MG63 (cell line): ENCODE measurements around the gene TMEM150A. TPM values are rescaled to one million over a fixed set of nuclear protein-coding genes. Genes with fewer than 3 reads are reported as not detected.
"Not testable (repeated sequence)": the region's sequence is repeated elsewhere in the genome, so short reads cannot be mapped to it uniquely, and the experiment has no call there.

Experiments
- DNase-seq: peaks from one replicate; pipeline ENCODE4 v3.0.0-alpha.2; 2020
- H3K27me3 ChIP-seq: fragments of 250-450 bp; sonication (Bioruptor Pico); 2 replicates; pipeline ENCODE4 v1.5.1; 2020; ENCODE audit warnings: mild to moderate bottlenecking, moderate library complexity
- H3K36me3 ChIP-seq: fragments of 250-450 bp; sonication (Bioruptor Pico); 2 replicates; pipeline ENCODE4 v1.5.1; 2020; ENCODE audit warnings: mild to moderate bottlenecking, moderate library complexity
- H3K4me3 ChIP-seq: fragments of 250-450 bp; sonication (Bioruptor Pico); 2 replicates; pipeline ENCODE4 v1.5.1; 2020; ENCODE audit warnings: mild to moderate bottlenecking, moderate library complexity
- H3K9me3 ChIP-seq: fragments of 250-450 bp; sonication (Bioruptor Pico); 2 replicates; pipeline ENCODE4 v1.5.1; 2020; ENCODE audit warnings: mild to moderate bottlenecking, moderate library complexity
- total RNA-seq: library from RNA; depleted of rRNA; stranded (reverse); fragments of >200 nt; shearing (Covaris generic); gene quantifications from 2 replicates; pipeline ENCODE4 v1.2.3, GENCODE V29; 2014; ENCODE audit warnings: low replicate concordance; rRNA removed

Gene TMEM150A
- total RNA-seq, 1 experiment from 2014 or later, result 6.8 TPM

DNA sequence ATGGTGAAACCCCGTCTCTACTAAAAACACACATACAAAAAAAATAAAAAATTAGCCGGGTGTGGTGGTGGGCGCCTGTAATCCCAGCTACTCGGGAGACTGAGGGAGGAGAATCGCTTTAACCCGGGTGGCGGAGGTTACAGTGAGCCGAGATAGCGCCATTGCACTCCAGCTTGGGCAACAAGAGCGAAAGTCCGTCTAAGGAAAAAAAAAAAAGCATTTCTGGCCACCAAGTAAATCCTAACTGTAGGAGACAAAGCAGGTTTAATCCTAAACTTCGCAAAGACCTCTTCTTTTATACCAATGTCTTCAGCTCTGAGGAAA is 42.1 kb downstream of the TMEM150A start:
- H3K9me3 ChIP-seq, H3K27me3 ChIP-seq, DNase-seq: not testable (repeated sequence)
- H3K36me3 ChIP-seq, result peaks cover 24% of the 10 kb centered on the region
- H3K4me3 ChIP-seq, result peak overlapping the region; percentile 76

DNA sequence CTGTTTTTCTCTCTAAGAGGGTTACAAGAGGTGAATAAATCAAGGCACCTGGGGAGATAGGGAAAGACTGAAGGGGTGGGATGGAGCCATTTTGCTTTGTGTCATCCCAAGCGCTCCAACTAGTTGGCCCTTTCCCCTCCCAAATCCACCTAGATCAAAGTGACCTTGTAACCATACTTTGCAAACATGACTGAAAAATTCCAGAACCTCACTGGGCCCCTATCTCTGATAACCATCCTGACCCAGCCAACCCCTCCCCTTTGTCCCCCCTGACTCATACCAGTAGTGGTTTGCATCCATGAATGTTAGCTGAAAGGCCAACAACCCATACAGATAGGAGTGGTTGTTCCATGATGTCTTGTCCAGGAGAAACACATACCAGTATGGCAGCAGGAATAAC is 44.3 kb downstream of the TMEM150A start:
- peaks cover 37% of the 10 kb centered on the region for H3K36me3 ChIP-seq
- no peaks in the 10 kb centered on the region for H3K27me3 ChIP-seq
- no peak for DNase-seq
- no peak overlapping the region for H3K4me3 ChIP-seq
- H3K9me3 ChIP-seq, result no peaks in the 10 kb centered on the region

DNA sequence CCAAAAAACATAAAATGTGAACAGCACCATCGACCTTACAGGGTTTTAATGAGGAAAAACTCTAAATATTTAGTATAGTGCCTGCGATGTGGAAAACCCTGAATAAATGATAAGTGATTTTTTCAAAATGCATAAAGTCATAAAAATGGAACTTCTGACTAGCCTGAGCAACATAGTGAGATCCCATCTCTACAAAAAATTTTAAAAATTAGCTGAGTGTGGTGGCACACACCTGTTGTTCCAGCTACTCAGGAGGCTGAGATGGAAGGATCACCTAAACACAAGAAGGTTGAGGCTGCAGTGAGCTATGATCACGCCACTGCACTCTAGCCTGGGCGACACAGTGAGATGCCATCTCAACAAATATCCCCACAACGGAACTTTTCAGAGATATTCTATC is 45.4 kb downstream of the TMEM150A start:
- no peaks in the 10 kb centered on the region for H3K9me3 ChIP-seq
- DNase-seq, result no peak
- H3K36me3 ChIP-seq, result peaks cover 45% of the 10 kb centered on the region
- no peak overlapping the region for H3K4me3 ChIP-seq
- H3K27me3 ChIP-seq, result no peaks in the 10 kb centered on the region

DNA sequence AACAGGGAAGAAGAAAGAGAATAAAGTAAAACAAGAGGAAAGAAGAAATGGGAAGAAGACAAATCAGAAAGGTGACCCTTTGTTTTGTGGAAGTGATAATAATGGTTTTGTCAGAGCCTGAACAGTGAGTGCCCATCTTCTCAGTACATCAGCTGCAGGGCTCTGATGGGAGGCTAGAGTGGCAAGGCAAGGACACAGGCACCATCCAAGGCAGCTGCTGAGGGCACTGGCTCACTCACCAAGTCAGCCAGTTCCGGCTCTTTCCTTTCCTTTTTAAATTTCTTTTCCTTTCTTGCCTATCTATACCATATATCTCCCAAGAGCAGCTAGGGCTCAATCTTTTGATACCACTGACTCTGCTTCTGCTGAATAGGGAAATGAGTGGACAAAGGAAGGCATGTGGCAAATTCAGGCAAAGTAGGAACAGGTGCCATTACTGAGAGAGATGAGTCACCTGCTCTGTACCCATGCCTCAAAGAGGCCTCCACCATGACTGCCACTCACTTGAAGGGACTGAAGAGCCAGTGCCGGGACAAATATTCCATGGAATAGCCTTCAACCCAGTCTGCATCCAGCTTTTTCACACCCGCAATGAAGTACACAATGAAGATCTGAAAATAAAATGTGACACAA is 47.4 kb downstream of the TMEM150A start:
- Histone ChIP-seq H3K4me3 (no peak overlapping the region), H3K27me3 (no peaks in the 10 kb centered on the region), H3K9me3 (no peaks in the 10 kb centered on the region), H3K36me3 (peaks cover 65% of the 10 kb centered on the region)
- DNase-seq, result no peak

DNA sequence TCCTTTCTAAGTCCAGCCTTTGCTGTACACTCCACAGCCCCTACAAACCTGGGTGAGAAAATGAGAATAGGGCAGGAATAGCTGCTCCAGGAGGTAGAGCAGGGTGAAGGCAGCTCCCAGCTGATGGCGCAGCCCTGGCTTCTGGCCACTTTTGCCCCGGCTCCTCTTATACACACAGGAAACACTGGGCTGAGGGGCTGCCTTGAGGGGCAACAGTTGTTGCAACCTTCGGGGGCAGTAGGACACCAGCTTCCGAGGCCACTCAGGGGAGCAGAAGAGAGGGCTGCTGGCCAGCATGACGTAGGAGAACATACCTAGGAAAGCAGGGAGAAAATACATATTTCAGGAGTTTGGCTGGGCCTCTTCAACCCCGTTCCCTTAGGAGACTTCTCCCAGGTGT is 49.3 kb downstream of the TMEM150A start:
- no peaks in the 10 kb centered on the region for H3K9me3 ChIP-seq
- DNase-seq, result no peak
- H3K36me3 ChIP-seq, result peaks cover 59% of the 10 kb centered on the region
- H3K27me3 ChIP-seq, result no peaks in the 10 kb centered on the region
- H3K4me3 ChIP-seq, result no peak overlapping the region

DNA sequence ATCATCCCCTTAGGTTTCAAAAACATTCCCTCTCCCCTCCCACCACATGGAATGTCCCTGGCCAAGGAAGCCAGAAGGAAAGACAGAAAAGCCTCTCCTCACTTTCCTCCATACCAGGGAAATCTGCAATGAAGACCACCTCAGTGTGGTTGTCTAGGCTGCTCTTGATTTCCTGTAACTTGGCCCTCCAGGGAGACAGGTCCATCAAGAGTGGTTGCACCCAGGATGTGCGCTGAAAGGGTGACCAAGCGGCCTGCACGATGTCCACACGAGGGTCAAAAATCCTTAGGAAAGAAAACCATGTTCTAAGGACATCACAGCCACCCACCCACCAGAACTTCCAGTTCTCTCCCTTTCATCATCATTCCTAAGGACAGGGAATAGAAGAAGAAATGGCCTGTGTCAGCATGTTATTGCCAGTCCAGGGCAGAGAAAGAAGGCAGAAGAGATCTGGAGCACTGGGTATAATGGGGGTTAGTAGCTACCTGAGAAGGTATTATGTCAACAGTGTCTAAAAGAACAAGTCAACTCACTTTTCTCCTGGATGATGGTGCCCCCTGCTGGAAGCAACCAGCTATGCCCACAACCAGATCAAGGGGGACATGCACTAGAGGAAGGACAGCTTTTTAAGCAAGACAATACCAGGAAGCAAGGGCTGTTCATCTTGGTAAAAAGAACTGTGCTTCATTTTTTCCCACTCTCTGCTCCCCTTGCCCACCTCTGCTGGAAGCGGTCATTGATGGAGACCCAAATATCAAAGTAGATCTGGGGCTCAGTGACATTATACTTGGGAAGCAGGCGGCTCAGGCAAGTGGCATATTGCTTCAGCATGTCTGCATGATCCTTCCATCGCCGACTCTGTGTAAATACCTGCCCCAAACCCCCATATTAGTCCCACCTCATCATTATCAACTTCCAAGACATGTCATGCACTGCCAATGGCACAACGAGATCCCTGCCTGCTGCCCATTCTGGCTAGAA is 50.5 kb downstream of the TMEM150A start:
- Histone ChIP-seq H3K36me3 (peaks cover 54% of the 10 kb centered on the region), H3K9me3 (no peaks in the 10 kb centered on the region), H3K4me3 (no peak overlapping the region), H3K27me3 (no peaks in the 10 kb centered on the region)
- DNase-seq, result peak; percentile 41

DNA sequence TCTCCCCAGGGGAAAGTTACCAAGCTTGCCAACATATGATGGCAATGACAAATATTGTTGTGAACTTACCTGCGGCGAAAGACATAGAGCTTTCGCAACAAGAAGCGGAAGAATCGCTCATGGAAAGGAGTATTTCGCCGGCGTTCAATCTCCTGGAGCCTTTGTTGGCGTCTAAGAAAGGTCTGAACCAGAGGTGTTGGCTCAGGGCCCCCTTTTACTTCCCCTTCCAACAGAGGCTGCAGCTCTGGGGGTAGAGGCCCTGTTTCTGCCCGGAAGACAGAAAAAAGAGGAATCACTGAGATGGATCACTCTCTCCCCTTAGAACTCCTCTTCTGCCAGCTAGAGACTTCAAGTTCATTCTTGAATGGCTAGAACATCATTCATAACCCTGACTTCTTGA is 52.0 kb downstream of the TMEM150A start:
- Histone ChIP-seq H3K36me3 (peaks cover 55% of the 10 kb centered on the region), H3K9me3 (no peaks in the 10 kb centered on the region), H3K27me3 (no peaks in the 10 kb centered on the region), H3K4me3 (no peak overlapping the region)
- DNase-seq, result no peak

DNA sequence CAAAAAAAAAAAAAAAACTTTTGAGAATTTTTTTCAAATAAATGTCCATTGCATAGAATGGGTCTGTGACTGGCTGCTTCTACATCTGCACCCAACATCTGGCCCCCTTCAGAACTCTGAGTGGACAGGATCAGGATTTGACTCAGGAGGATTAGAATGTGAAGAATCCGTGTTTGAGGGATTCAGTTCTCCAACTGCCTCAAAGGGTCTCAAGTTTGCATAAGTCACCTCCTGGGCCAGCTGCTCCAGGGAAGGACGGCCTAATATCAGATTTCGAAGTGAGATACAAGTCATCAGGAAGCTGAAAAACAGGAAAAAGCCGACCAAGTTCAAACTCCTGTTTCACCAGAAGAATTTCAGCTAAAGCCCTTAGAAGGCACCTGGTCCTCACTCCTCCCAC is 52.7 kb downstream of the TMEM150A start:
- H3K27me3 ChIP-seq, result no peaks in the 10 kb centered on the region
- no peaks in the 10 kb centered on the region for H3K9me3 ChIP-seq
- H3K4me3 ChIP-seq, result no peak overlapping the region
- H3K36me3 ChIP-seq, result peaks cover 56% of the 10 kb centered on the region
- peak; percentile 12 for DNase-seq

DNA sequence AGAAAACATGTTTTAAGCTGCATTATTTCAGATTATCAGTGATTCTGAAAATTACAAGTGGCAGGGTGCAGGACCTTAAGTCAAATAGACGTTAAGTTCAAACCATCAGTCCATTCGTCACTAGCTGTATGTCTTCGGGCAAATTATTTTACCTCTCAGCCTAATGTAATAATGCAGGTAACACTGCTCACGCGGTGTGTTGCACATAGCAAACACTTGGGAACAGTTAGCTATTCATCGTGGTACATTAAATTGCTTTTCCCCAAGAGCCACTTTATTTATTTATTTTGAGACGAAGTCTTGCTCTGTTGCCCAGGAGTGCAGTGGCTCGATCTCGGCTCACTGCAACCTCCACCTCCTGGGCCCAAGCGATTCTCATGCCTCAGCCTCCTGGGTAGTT is 53.4 kb downstream of the TMEM150A start:
- Histone ChIP-seq H3K36me3 (peaks cover 58% of the 10 kb centered on the region), H3K4me3 (no peak overlapping the region), H3K27me3 (no peaks in the 10 kb centered on the region), H3K9me3 (no peaks in the 10 kb centered on the region)
- no peak for DNase-seq

DNA sequence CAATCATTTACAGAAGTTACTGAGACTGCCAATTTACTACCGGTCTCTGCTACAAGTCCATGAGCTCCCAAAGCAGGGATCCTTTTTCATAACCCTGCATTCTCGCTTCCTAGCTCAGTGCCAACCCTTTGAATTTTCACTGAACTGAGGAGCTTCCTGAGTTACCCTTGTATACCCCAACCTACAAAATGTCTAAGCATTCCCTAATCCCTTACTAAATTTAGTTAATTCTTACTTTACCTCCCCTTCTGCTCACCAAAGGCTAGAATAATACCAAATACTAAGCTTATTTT is 53.9 kb downstream of the TMEM150A start:
- Histone ChIP-seq H3K9me3 (no peaks in the 10 kb centered on the region), H3K4me3 (no peak overlapping the region), H3K27me3 (no peaks in the 10 kb centered on the region), H3K36me3 (peaks cover 60% of the 10 kb centered on the region)
- no peak for DNase-seq

Other genes starting within 250 kb of the TMEM150A start
- 28.3 and 40.1 TPM in 2 replicates for gene RETSAT, start 248.2 kb downstream of the TMEM150A start, total RNA-seq
- 3.9 and 25.3 TPM in 2 replicates for gene ELMOD3, start 247.9 kb downstream of the TMEM150A start, total RNA-seq
- gene CAPG, start 192.3 kb downstream of the TMEM150A start, total RNA-seq, result 283 and 538 TPM in 2 replicates
- 0.76 and 1.2 TPM in 2 replicates for gene SH2D6, start 184.0 kb downstream of the TMEM150A start, total RNA-seq
- 116 and 137 TPM in 2 replicates for gene MAT2A, start 63.5 kb downstream of the TMEM150A start, total RNA-seq
- 28.9 and 45.6 TPM in 2 replicates for gene GGCX, start 41.2 kb downstream of the TMEM150A start, total RNA-seq
- gene VAMP8, start 25.1 kb downstream of the TMEM150A start, total RNA-seq, result not detected in 2 replicates
- 8.3 and 76.7 TPM in 2 replicates for gene VAMP5, start 18.3 kb downstream of the TMEM150A start, total RNA-seq
- gene RNF181, start 7.0 kb downstream of the TMEM150A start, total RNA-seq, result 167 and 209 TPM in 2 replicates
- 16.2 and 17.3 TPM in 2 replicates for gene C2orf68, start 9.4 kb upstream of the TMEM150A start, total RNA-seq
- gene USP39, start 13.5 kb upstream of the TMEM150A start, total RNA-seq, result 86.8 and 313 TPM in 2 replicates
- 0.16 TPM in 1 of 2 replicates, not detected in the other for gene SFTPB, start 65.5 kb upstream of the TMEM150A start, total RNA-seq
- gene GNLY, start 91.7 kb upstream of the TMEM150A start, total RNA-seq, result not detected in 2 replicates
- gene ATOH8, start 151.3 kb upstream of the TMEM150A start, total RNA-seq, result 43.5 and 59.1 TPM in 2 replicates